Cerebellar cortex (tissue), 1 donor: ENCODE results near the gene GLIS1.
A peak's percentile ranks its signal among the peaks of the same experiment; 100 is the strongest.

ENCODE experiments used
- DNase-seq: peaks from one replicate; pipeline ENCODE4 v3.0.0-alpha.2; 2015; ENCODE audit warnings: low spot score

GLIS1 gene

GRCh38 chr1:53617851-53618499, 121.0 kb downstream of the GLIS1 start:
- DNase-seq: no peak

GRCh38 chr1:53617382-53617781, 121.6 kb downstream of the GLIS1 start:
- no peak for DNase-seq

GRCh38 chr1:53616927-53617326, 122.0 kb downstream of the GLIS1 start:
- peak; percentile 8 for DNase-seq

GRCh38 chr1:53616511-53616910, 122.5 kb downstream of the GLIS1 start:
- DNase-seq: no peak

GRCh38 chr1:53615101-53615500, 123.9 kb downstream of the GLIS1 start:
- DNase-seq: no peak

GRCh38 chr1:53614231-53615021, 124.5 kb downstream of the GLIS1 start:
- no peak for DNase-seq

- no peak for DNase-seq
Observed at GRCh38 chr1:53608676-53609075, 130.3 kb downstream of the GLIS1 start.

GRCh38 chr1:53608071-53608470, 130.9 kb downstream of the GLIS1 start:
- DNase-seq: no peak

GRCh38 chr1:53606651-53607051, 132.3 kb downstream of the GLIS1 start:
- no peak for DNase-seq

- no peak for DNase-seq
Observed at GRCh38 chr1:53606197-53606596, 132.8 kb downstream of the GLIS1 start.

- DNase-seq: no peak
Observed at GRCh38 chr1:53605181-53605580, 133.8 kb downstream of the GLIS1 start.

- DNase-seq: no peak
Observed at GRCh38 chr1:53604291-53604919, 134.6 kb downstream of the GLIS1 start.

- DNase-seq: no peak
Observed at GRCh38 chr1:53603431-53603830, 135.5 kb downstream of the GLIS1 start.

GRCh38 chr1:53601867-53602775, 136.8 kb downstream of the GLIS1 start:
- no peak for DNase-seq

GRCh38 chr1:53601031-53601745, 137.8 kb downstream of the GLIS1 start:
- DNase-seq: no peak

GRCh38 chr1:53600561-53600960, 138.4 kb downstream of the GLIS1 start:
- DNase-seq: no peak

GRCh38 chr1:53600001-53600400, 139.0 kb downstream of the GLIS1 start:
- DNase-seq: no peak

- DNase-seq: no peak
Observed at GRCh38 chr1:53599481-53599880, 139.5 kb downstream of the GLIS1 start.

- no peak for DNase-seq
Observed at GRCh38 chr1:53598966-53599365, 140.0 kb downstream of the GLIS1 start.

GRCh38 chr1:53595906-53596305, 143.1 kb downstream of the GLIS1 start:
- no peak for DNase-seq

- DNase-seq: no peak
Observed at GRCh38 chr1:53594391-53595180, 144.4 kb downstream of the GLIS1 start.
